SK-N-MC (cell line): ENCODE measurements around the gene PDLIM7.

Experiments used
- EZH2 ChIP-seq: fragments of 200-600 bp; sonication (generic); IDR thresholded peaks from one replicate; pipeline ENCODE4 v1.6.1; 2017; ENCODE audit warnings: antibody characterized with exemption
- FOXP2 ChIP-seq: optimal IDR thresholded peaks from 2 replicates; pipeline ENCODE3; 2011; ENCODE audit warnings: mild to moderate bottlenecking, moderate library complexity; ENCODE audit not compliant: insufficient read depth; ENCODE audit errors: extremely low read length, control extremely low read depth
- POLR2AphosphoS5 ChIP-seq: IDR thresholded peaks from 2 replicates; pipeline ENCODE4 v1.6.1; 2012; ENCODE audit warnings: mild to moderate bottlenecking, low read depth, low read length, borderline replicate concordance

GRCh38 chr5:177523711-177524538 is 26.5 kb upstream of the PDLIM7 start:
- TF ChIP-seq EZH2 (no peak), POLR2AphosphoS5 (no peak), FOXP2 (no peak)
